Amniotic epithelial cell (primary cell): ENCODE data around the gene GSTO2.

Source experiments
- DNase-seq: peaks from one replicate; pipeline ENCODE4 v3.0.0-alpha.2; 2010; ENCODE audit warnings: low read depth

Gene GSTO2

DNA sequence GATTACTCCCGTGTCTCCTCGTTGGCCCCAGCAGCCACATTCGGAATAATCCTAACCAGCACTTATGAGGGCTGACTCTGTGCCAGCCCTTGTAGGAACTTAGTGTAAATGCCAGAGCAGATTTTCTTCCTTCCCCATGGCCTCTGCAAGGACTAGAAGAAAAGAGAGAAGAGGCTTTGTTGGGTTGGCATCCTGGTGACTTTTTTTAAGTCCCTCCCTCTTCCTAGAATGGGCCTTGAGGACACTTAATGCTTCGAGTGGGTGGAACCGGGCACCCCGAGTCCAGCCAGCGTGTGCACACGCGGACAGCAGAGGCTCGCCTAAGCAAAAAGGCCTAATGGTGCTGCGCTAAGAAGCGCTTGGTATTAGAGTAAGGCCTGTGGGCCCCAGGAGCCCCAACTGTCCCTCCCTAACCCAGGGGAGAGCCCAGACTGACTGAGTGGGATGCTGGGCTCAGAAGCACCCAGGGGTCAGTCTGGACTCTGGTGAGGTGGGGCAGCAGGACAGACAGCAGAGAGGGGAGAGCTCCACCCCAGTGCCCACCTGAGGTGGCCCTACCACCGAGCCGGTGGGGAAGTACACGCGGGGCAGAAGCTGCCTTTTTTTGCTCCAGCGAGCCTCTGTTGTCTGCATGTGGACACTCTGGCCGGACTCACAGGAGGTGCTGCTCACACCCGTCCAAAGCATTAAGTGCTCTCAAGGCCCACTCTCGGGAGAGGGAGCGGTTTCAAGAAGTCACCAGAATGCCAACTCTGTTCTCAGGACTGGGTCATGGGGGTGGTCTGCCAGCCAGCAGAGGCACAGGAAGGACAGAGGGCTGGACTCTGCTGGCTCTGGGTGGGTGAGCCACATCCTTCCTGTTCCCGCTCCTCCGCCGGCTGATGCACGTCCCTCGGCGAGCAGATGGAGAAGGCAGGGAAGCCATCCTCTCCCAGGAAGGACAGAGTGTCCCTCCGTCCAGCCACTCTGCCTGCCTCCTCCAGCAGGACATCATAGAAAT lies 56.8 kb downstream of the GSTO2 start:
- peak; percentile 4 for DNase-seq

DNA sequence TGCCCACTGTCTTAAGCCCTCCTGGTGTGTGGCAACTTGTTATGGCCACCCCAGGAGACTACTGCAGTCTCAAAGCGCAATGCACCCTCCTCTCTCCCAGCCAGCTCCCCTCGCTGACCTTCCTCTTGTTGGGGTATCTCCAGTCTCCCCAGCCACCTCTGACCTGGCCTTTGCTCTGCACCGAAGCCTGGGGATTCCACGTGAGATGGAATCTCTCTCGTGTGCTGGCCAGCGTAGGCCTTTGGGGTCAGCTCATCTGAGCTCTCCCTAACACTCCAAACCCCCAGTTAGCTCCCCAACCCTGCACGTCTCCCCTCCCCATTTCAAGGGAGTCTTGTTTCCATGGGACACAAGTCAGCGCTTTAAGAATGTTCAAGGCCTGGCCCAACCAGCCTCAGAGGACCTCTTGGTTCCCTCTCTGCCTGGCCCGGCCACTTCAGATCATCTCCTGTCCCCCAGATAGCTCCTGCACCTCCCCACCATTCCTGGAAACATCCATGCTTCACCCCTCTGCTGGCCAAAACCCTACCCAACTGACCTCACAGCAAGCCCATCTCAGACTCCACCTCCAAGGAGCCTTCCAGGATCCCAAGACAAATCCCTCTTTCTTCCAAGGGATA lies 58.1 kb downstream of the GSTO2 start:
- no peak for DNase-seq

DNA sequence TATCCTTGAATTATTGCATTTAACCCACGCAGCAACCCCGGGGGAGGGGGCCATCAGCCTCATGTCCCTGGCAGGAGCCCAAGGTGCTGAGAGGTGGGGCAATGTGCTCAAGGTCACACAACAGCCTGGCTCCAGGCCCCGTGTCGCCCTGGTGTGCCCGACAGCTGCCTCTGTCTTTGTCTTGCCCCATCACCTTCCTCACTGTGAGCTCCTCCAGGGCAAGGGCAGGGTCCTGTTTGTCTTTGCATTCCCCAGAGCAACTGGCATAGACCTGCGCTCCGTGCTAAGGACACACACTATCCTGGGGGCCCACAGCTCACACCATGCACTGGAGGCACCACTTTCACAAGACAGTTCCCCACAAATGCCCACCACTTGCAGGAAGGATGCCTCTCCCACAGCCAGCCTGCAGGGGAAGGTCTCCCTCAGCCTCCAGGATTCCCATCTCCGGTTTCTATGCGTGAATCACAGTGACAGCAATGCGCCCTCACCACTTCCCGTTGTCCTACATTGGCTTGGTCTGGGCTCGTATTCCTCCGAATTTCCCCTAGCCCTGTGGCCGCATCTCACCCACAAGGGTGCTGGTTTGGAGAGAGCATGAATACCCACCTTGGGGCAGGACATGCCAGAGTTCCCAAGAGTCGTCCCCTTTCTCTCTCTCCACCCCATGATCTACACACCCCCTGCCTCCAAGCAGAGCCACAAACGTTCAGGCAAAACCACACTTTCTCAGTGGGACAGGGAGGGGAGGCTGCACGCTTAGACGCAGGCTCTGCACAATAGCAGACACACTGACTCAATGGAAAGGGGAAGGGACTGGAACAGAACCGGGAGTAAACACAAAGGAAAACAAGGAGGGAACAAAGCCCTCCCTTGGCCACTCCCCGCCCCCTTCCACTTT lies 59.0 kb downstream of the GSTO2 start:
- DNase-seq = peak; percentile 75

DNA sequence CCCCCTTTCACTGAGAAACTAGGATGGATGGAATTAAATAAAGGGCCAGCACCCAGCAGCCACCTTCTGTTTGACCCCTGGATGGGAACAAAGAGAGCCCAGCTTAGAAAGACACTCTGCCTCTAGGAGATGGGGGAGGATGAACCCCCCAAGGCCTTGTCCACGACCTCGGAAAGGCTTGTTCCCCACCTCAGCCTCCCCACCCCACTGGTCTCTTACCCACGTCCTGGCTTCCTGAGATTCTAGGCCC lies 59.6 kb downstream of the GSTO2 start:
- DNase-seq = no peak

DNA sequence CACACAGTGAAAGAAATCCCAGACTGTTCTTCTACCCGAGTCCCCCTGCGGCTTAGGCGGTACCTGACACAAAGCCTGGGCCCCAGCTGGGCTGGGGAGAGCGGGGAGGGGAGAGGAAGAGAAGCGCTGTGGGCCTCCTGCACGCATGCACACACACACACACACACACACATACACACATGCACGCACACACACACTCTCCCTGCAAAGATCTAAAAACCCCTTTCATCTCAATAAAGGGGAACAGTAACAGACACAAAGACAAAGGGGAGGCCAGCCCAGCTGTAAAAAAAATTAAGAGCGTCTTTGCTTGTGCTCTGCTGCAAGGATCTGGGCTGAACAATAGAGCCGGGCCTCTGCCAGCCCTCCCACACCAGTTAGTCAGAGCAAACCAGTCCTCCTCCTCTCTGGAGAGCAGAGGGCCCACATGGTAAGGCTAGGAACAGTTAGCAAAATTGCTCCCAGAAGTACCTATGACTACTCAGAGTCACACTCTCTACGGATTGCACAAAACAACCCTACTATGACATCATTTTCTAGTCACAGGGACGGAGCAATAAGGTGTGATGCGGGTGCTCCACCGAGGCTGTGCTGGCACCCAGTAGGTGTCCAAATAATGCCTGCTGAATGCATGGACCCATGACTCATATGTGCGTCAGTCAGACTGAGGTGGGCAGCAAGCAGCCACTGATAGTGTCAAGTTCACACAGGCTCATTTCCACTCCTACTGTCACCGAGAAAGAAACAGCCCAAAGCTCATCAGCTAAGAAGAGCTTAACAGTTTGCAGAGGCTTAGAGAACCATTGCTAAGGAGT lies 60.1 kb downstream of the GSTO2 start:
- DNase-seq = peak; percentile 94

DNA sequence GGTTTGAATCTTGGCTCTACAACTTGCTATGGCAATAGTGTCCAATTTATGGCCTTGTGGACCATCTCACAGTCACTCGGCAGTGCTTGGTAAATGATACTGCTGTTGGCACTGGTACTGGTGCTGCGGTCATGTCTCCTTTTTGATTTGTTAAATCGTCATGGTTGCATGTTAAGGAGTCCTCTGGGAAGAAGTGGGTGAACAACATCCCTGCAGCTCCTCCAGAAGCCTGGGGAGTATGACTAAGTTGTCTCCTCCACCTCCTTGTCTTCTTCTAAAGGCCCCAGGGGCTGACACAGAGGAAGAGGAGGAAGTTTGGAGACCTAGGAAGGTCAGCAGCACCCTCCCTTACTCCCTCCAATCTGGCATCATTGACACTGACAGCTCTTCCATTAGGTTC lies 60.8 kb downstream of the GSTO2 start:
- DNase-seq = peak; percentile 83

DNA sequence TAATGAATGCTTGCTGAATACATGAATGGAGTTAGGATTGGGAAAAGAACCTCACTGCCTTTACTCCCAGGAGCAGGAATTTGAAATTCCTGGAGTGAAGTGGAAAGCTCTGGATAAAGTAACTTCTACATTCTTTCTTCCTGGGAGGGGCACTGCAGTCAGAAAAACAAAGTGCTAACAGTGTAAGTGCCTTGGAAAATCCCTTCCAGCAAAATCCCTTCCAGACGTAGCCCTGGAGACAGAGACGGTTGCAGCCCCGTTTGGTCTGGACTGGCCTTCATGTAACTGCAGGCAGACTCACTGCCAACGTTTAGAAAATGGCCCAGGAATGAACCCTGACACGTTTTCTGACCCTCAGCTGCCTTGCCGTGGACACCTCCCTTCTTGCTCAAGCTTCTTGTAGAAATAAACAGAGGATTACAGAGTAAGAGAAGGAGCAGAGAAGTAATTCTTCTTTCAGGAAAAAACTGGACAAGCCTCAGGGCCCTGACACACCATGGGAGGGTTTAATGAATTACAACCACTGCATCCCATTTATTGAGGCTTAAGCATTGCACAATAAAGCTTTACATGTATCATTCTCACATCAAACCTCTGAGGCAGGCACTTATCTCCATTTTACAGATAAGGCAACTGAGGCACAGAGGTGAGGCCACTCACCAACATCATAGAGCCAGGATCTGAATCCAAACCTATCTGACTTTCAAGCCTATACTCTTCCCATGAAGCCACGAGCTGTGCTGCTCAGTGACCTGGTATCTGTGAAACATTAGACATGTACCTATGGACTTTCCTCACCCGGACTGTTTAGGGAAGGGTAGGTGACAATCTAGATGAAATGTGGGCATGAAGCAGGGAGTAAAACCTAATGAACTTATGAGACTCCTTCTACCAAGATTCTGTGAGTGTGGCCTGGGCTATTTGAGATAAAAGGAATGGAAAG lies 61.5 kb downstream of the GSTO2 start:
- peak; percentile 99 for DNase-seq

DNA sequence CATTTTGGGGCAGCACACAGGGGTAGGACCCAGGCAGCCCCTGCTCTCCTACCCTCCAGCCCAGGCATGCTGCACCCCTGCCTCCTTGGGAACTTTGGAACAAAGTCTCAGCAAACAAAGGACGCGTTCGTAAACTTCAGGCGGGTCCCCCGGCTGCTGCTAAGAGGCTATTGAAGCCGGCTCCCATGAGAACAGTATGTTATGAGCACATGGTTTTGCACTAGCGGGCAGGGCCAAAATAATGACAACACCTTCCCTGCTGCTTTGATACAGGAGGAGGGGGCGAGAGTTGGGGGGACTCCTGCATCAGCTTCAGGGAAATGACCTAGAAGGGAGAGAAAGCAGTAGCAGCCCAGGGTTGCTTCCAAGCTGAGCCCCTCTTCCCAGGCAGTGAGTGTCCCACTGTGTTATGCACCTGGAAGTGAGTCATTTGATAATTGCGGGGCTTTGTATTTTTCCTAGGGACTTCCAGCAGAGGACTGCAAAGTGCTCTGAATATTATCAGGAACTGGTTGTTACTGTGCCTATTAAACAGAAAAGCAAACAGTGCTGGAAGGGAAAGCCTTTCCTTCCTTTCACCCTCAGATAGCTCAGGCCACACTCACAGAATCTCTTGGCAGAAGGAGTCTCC lies 62.3 kb downstream of the GSTO2 start:
- DNase-seq = no peak

DNA sequence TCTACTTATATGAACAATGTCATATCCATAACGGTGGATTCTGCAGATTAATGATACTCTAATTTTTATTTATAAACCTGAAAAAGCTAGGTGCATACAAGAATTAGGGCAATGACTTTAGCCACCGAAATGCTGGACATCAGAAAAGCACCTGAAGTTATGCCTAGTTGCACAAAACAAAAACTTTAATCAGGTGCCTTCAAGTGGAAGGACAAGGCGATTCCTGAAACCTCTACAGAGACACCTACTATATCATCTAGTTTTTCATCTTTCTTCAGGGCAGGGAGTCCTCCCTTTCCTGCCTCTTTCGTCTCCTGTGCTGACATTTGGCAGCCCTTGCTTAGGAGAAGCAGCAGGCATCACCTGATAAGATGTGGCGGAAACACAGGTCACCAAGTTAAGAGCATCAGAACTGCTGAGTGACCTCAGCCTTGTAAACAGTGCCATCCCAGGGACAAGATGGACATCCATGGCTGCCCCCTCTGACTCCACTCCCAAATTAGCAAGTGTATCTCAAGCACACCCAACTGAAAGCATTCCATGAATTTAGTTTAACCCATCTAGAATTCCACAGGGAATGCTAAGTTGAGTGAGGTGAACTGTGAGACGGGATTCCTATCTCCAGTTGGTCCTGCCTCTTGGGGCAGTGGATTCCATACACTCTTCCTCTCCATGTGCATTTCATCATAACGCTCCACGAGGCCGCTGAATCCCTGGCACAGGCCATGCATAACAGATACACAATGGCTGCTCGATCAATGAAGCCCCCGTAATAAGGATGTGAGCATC lies 63.5 kb downstream of the GSTO2 start:
- DNase-seq = peak; percentile 60

DNA sequence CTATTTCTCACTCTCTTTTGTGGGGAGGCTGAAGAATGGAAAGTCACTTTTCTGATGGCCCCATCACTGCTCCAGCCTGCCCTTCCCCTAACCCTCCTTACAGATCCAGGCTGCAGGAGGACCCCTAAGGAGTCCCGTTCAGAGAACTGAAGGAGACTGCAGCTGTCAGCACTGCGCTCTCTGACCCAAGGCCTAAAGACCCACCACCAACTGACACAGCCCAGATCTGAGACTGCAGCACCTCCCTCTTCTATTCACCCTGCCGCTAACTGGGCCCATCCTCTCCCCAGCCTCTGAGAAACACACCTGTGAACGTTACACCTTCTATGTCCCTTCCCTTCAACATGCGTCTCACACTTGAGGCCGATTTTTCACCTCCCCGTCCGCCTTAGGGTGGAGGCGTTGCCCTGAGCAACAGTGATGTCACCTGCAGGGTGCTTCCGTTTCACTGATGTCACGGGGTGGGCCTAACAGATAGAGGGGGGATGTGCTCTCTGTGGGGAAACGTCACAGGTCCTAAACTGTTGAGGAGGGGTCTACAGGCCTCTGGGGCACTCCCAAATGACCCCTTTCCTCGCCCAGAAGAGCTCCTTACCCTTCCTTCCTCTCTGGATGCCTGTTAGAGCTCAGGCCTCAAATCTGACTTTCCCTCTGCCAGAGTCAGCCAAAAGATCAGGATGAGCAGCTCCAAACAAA lies 64.2 kb downstream of the GSTO2 start:
- peak; percentile 57 for DNase-seq

DNA sequence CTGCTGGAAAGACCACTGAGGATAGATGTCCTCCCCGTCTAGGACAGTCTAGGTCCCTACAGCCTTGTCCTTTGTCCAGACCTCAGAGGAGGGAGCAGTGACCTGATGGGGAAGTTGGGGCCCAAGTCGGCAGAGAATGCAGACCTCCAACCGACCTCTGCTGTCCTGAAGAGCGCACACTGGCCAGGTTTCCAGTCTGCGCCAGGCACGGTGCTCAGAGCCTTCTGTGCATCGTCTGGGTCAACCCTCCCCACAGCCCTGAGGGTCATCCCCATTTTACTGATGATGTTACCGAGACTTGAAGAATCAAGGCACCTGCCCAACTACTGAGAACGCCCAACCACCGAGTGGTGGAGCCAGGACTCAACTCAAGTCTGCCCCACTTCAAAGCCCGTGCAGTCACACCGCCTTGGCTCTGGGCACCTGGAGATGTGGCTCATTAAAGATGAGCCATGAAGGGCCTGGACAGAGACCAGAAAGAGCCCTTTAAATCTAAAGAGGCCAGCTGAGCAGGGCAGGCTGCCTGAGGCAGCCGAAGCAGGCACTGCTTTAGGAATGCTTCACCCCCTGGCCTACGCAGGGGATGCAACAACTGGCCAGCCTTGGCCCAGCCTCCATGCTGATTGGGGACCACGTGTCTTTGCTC lies 64.9 kb downstream of the GSTO2 start:
- DNase-seq = no peak

DNA sequence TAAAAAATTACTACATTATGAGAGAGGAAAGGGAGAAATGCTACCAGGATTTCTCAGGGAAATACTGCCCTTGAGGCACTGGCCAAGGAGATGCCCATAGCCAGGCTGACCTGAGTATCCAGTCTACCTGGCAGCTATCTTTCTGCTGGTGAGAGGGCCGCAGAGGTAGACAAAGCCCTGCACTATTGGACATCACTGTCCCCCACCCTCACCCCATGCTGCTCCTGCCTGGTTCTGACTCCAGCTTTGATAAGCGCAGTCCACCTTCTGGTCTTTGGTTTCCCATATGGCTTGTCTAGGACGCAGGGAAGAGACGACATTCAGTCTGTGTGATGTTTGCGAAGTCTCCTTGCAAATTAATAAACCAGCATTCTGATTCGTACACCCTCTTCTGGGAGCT lies 65.6 kb downstream of the GSTO2 start:
- DNase-seq = no peak

DNA sequence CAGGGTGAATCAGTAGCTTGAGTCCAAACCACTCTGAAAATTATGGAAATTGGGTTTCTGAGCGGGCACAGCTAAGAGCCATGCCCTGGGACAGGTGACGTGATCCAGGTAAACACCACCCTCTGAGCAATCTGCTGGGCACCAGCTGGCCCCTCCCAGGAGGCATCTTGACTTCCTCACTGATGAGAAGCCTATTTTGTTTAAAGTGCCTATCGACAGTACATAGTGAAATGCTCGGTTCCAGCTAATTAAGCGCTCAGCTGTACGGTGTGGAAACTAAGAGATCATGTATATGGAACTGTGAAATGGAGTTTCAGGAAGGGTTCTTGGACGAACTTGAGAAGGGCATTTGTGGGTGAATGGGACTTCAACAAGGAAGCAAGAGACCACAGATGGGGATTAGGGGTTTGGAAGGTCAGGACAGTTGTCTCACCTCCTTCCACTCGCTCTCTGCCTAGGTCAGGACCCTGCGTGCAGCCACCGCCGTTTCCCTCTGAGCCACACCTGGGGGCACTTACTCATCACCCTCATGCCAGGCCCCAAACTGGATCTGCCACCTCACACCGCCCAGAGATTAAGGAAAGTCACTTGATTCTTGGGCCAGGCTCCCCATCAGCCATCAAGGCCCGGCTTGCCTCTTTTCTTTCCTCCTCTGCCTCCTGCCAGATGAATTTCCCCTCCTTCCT lies 66.1 kb downstream of the GSTO2 start:
- DNase-seq = no peak

DNA sequence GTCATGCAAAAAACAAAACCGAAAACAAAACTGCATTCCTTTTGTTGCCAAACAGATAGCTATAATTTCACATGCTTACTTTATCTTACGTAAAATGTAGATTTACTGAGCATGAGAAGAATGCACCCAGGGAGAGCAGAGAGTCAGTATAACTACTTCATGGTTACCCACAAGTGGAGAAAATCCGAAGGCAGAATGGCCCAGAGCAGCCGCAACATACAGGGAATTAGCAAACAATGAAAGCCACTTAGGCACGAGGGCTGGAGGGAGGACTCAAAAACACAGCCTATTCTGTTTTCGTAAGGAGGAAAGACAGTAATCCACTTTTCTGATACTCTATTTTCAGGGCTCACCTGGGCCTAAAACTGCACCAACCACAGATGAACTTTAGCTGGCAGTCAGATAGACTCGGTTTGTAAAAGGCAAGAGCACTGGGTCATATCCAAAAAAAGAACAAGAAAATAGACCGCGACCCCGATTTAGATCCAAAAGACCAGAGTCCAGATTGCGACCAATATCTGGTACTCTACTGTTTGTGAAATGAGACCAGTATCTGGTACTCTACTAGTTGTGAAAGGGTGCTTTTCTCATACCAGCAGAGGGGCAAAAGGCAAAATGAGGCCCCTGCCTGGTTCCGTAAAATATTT lies 68.0 kb downstream of the GSTO2 start:
- DNase-seq = peak; percentile 89

DNA sequence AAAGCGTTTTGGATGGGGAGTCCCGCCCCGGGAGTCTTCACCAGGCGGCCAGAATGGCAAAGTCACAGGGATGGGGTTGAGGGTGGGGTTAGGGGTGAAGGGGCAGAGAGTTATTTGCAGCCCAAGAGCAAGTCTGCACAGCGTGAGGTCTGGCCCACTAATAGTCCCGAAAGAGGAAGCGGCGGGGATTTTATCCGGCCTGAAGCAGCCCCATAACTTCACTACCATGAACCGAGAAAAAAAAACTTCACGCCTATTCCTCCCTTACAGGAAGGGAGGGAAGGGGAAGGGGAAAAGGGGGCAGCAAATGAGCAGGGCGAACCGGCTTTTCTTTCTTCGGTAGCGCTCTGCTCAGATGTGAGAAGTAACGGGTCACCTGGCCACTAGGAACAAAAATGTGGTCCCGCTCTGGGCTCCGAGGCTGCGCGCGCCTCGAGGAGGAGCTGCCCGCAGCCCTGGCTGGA lies 68.6 kb downstream of the GSTO2 start:
- no peak for DNase-seq

DNA sequence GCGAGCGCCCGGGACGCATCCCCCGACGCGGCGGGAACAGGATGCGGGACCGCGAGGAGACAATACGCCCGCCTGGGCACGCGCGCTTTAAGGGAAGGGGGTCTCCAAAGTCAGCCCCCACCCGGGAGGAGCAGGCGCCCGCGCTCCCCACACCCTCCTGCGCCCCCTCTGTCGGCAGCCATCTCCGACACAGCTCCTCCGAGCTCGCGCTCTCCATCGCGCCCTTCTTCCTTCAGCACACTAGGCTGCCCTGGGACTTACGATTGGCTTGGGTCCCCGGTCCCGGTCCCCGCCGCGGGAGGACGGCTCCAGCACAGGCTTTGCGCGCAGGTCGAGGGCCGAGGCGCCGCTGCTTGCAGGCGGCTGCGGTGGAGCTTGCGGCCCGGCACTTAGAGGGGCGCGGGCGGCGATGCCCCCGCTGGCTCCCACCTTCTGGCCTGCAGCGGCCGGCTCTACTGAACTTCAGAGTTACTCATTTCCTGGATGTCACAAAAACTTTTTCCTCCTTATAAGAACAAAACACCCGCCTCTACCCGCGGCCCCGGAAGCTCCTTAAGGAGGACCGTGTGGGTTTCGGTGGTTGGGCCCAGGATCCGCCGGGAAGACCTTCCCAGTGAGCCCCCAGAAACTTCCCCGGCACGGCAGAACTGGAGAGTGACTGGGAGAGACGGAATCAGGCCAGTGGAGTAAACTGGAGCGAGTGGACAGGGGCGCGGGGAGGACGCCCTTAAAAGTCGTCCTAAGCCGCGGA lies 69.2 kb downstream of the GSTO2 start, which contains the start of gene ITPRIP:
ITPRIP (minus strand) TSS at position 481 of the 751 bp plus-strand sequence. CDS start 22,414 bp downstream, outside the sequence.
- DNase-seq = peak; percentile 87
